ENCODE data around the gene GAPDH. TPM values are rescaled to one million over a fixed set of nuclear protein-coding genes. Genes with fewer than 3 reads are reported as not detected.
"Not testable (repeated sequence)": the region's sequence is repeated elsewhere in the genome, so short reads cannot be mapped to it uniquely, and the experiment has no call there.

GAPDH gene
- total and polyA plus RNA-seq, 10 of the 15 experiments (the other 5 are each of a cell fraction or from before 2014, with no cell fraction given) = 5,606 to 14,240 (median 9,400) TPM

GRCh38 chr12:6582959-6583358, 48.6 kb downstream of the GAPDH start:
- intact Hi-C loops (cut with micrococcal nuclease; ENCODE audit: unreplicated experiment) (no loop called here), in situ Hi-C loops (cut with MboI) (no loop called here)
- Histone ChIP-seq H3K9me3 (replicated peaks; ENCODE audit: control insufficient read depth, insufficient read depth, low read length) (no peaks in the 10 kb centered on the region), H3K36me3 (ENCODE audit: control insufficient read depth in 2 of 2, insufficient read depth in 2 of 2, low read length in 1 of 2) (peaks cover 33 to 64% of the 10 kb centered on the region in 2 experiments), H3K4me1 (ENCODE audit: control insufficient read depth, insufficient read depth, low read length) (no peaks in the 10 kb centered on the region), H2AFZ (ENCODE audit: control insufficient read depth, low read depth, low read length) (no peak overlapping the region), H3K79me2 (ENCODE audit: control insufficient read depth, insufficient read depth, low read length) (no peaks in the 10 kb centered on the region), H3K27me3 (replicated peaks in 1 of 2; ENCODE audit: control insufficient read depth in 2 of 2, insufficient read depth in 2 of 2, low read length in 1 of 2) (no peaks in the 10 kb centered on the region), H4K20me1 (ENCODE audit: control insufficient read depth, insufficient read depth) (no peaks in the 10 kb centered on the region), H3K9ac (ENCODE audit: control insufficient read depth, insufficient read depth, low read length) (no peak overlapping the region), H3K4me2 (ENCODE audit: control insufficient read depth, insufficient read depth) (no peak overlapping the region), H3K27ac (ENCODE audit: control insufficient read depth, insufficient read depth) (no peak overlapping the region), H3K4me3 (no peak overlapping the region)
- TSS peak; percentile 48 for BruUV-seq (replicated peaks)
- ChIA-PET SMC1A (ENCODE audit: uncharacterized antibody, unreplicated experiment) (interaction anchor here (1.2 kb wide), 1 partner anchor 18 kb away, joined by 3 read pairs; no protein-coding TSS in a partner anchor), POLR2A (interaction anchor here (1.0 to 1.1 kb wide), 2 partner anchors 14 to 21 kb away, joined by 3 to 4 read pairs; no protein-coding TSS in a partner anchor), RAD21 (ENCODE audit: unreplicated experiment) (no interaction called here), CTCF (interaction anchor here (0.8 to 1.7 kb wide), 3 partner anchors 12 to 98 kb away, joined by 3 to 5 read pairs (median 4); no protein-coding TSS in a partner anchor)
- DNase-seq (ENCODE audit: low read depth, low spot score) (no peak), ATAC-seq (no peak), FAIRE-seq (no peak)
- TF ChIP-seq POLR2AphosphoS5 (IDR thresholded peaks at IDR 0.05; ENCODE audit: low read length) (peak; percentile 60; the same call in 1 of the 2 replicates), EZH2 (IDR thresholded peaks at IDR 0.05; ENCODE audit: borderline replicate concordance, control insufficient read depth, low read depth, low read length) (no peak)
- 98% methylated on average over 12 of the region's 12 CpGs for WGBS (ENCODE audit: insufficient coverage, insufficient replicate concordance, low lambda C conversion rate, missing lambda C conversion rate)

GRCh38 chr12:6584293-6584692, 50.0 kb downstream of the GAPDH start:
- Histone ChIP-seq H3K4me3 (no peak overlapping the region), H2AFZ (ENCODE audit: control insufficient read depth, low read depth, low read length) (no peak overlapping the region), H3K27me3 (replicated peaks in 1 of 2; ENCODE audit: control insufficient read depth in 2 of 2, insufficient read depth in 2 of 2, low read length in 1 of 2) (no peaks in the 10 kb centered on the region), H3K4me2 (ENCODE audit: control insufficient read depth, insufficient read depth) (no peak overlapping the region), H3K4me1 (ENCODE audit: control insufficient read depth, insufficient read depth, low read length) (no peaks in the 10 kb centered on the region), H3K9me3 (replicated peaks; ENCODE audit: control insufficient read depth, insufficient read depth, low read length) (no peaks in the 10 kb centered on the region), H4K20me1 (ENCODE audit: control insufficient read depth, insufficient read depth) (no peaks in the 10 kb centered on the region), H3K9ac (ENCODE audit: control insufficient read depth, insufficient read depth, low read length) (no peak overlapping the region), H3K36me3 (ENCODE audit: control insufficient read depth in 2 of 2, insufficient read depth in 2 of 2, low read length in 1 of 2) (peaks cover 34 to 60% of the 10 kb centered on the region in 2 experiments), H3K79me2 (ENCODE audit: control insufficient read depth, insufficient read depth, low read length) (no peaks in the 10 kb centered on the region), H3K27ac (ENCODE audit: control insufficient read depth, insufficient read depth) (no peak overlapping the region)
- intact Hi-C loops (cut with micrococcal nuclease; ENCODE audit: unreplicated experiment) (no loop called here), in situ Hi-C loops (cut with MboI) (no loop called here)
- FAIRE-seq (no peak), ATAC-seq (no peak), DNase-seq (ENCODE audit: low read depth, low spot score) (no peak)
- RAD21 ChIA-PET (ENCODE audit: unreplicated experiment) = no interaction called here
- SMC1A ChIA-PET (ENCODE audit: uncharacterized antibody, unreplicated experiment) = interaction anchor here (1.8 kb wide), 1 partner anchor 20 kb away, joined by 6 read pairs; no protein-coding TSS in a partner anchor
- POLR2A ChIA-PET = no interaction called here
- WGBS (ENCODE audit: insufficient coverage, insufficient replicate concordance, low lambda C conversion rate, missing lambda C conversion rate) = 85% methylated on average over 10 of the region's 10 CpGs
- no TSS peak for BruUV-seq (replicated peaks)
- CTCF ChIA-PET = interaction anchor here (1.3 to 1.5 kb wide), 3 partner anchors 14 to 47 kb away, joined by 3 to 5 read pairs (median 4); no protein-coding TSS in a partner anchor
- TF ChIP-seq EP300 (IDR thresholded peaks at IDR 0.05; ENCODE audit: borderline replicate concordance in 1 of 2, control insufficient read depth in 1 of 2, low read depth in 2 of 2, low read length in 2 of 2) (no peak), MAX (IDR thresholded peaks at IDR 0.05; ENCODE audit: low read depth, low read length) (no peak), MYB (IDR thresholded peaks at IDR 0.05; ENCODE audit: borderline replicate concordance, low read depth, low read length) (no peak), FOS (IDR thresholded peaks at IDR 0.05; ENCODE audit: borderline replicate concordance, extremely low read depth, insufficient read length) (no peak), IKZF1 (conservative IDR thresholded peaks at IDR 0.05) (no peak), RCOR1 (conservative IDR thresholded peaks at IDR 0.05; ENCODE audit: low read depth, low read length) (no peak)

GRCh38 chr12:6586569-6586968, 52.3 kb downstream of the GAPDH start:
- in situ Hi-C loops (cut with MboI); H3K4me2 ChIP-seq (ENCODE audit: control insufficient read depth, insufficient read depth); H3K4me1 ChIP-seq (ENCODE audit: control insufficient read depth, insufficient read depth, low read length); H3K27ac ChIP-seq (ENCODE audit: control insufficient read depth, insufficient read depth); H3K9me3 ChIP-seq (replicated peaks; ENCODE audit: control insufficient read depth, insufficient read depth, low read length); H3K79me2 ChIP-seq (ENCODE audit: control insufficient read depth, insufficient read depth, low read length); POLR2A ChIA-PET; DNase-seq (ENCODE audit: low read depth, low spot score); H2AFZ ChIP-seq (ENCODE audit: control insufficient read depth, low read depth, low read length); H3K4me3 ChIP-seq; H3K27me3 ChIP-seq (replicated peaks in 1 of 2; ENCODE audit: control insufficient read depth in 2 of 2, insufficient read depth in 2 of 2, low read length in 1 of 2); H3K9ac ChIP-seq (ENCODE audit: control insufficient read depth, insufficient read depth, low read length); FAIRE-seq; intact Hi-C loops (cut with micrococcal nuclease; ENCODE audit: unreplicated experiment); H4K20me1 ChIP-seq (ENCODE audit: control insufficient read depth, insufficient read depth); BruUV-seq (replicated peaks); RAD21 ChIA-PET (ENCODE audit: unreplicated experiment); ATAC-seq: not testable (repeated sequence)
- H3K36me3 ChIP-seq (ENCODE audit: control insufficient read depth in 2 of 2, insufficient read depth in 2 of 2, low read length in 1 of 2) = peaks cover 28 to 53% of the 10 kb centered on the region in 2 experiments
- ChIA-PET SMC1A (ENCODE audit: uncharacterized antibody, unreplicated experiment) (interaction anchor here (2.4 kb wide), 1 partner anchor 16 kb away, joined by 6 read pairs; no protein-coding TSS in a partner anchor), CTCF (interaction anchor here (0.8 to 1.9 kb wide), 3 partner anchors 16 to 238 kb away, joined by 3 to 5 read pairs (median 4); no protein-coding TSS in a partner anchor)
- WGBS (ENCODE audit: insufficient coverage, insufficient replicate concordance, low lambda C conversion rate, missing lambda C conversion rate) = 92% methylated on average over 7 of the region's 8 CpGs
